Measurements from ENCODE around the gene MAP3K12. TPM values are rescaled to one million over a fixed set of nuclear protein-coding genes. Genes with fewer than 3 reads are reported as not detected.

The MAP3K12 gene
- total and polyA plus RNA-seq, 2 of the 4 experiments (the other 2 are of a cell fraction) = 29.0 to 52.5 TPM

- POLR2A ChIA-PET (ENCODE audit: unreplicated experiment) = no interaction called here
- no peak overlapping the region for H3K18ac ChIP-seq (ENCODE audit: low read depth, low read length)
- CTCF ChIA-PET = no interaction called here
These were observed 55.3 kb downstream of the MAP3K12 start for GRCh38 chr12:53443955-53444354.

More at GRCh38 chr12:53443955-53444354, 55.3 kb downstream of the MAP3K12 start:
- ATAC-seq (ENCODE audit: low read depth) (no peak), DNase-seq (no peak)
- no peak overlapping the region for H2BK20ac ChIP-seq (ENCODE audit: low read depth, low read length)
- no peaks in the 10 kb centered on the region for H4K20me1 ChIP-seq (ENCODE audit: insufficient read depth, low read length)
- TF ChIP-seq SMC3 (IDR thresholded peaks at IDR 0.05; ENCODE audit: low read depth, low read length) (no peak), ELK1 (IDR thresholded peaks at IDR 0.05; ENCODE audit: borderline replicate concordance, low read depth, low read length) (no peak), MXI1 (IDR thresholded peaks at IDR 0.05; ENCODE audit: borderline replicate concordance, low read depth, low read length) (no peak), CHD1 (IDR thresholded peaks at IDR 0.05; ENCODE audit: low read depth, low read length) (no peak), MAZ (IDR thresholded peaks at IDR 0.05; ENCODE audit: borderline replicate concordance, low read depth, low read length) (no peak)
- no peak overlapping the region for H2BK15ac ChIP-seq (ENCODE audit: low read depth, low read length)
- BruUV-seq (replicated peaks) = no TSS peak
- in situ Hi-C loops (cut with MboI; ENCODE audit: low sequenced_read_pairs) (no loop called here), dilution Hi-C loops (cut with HindIII; ENCODE audit: low sequenced_read_pairs, unreplicated experiment) (no loop called here), intact Hi-C loops (cut with micrococcal nuclease) (no loop called here)
- no peak overlapping the region for H2AK9ac ChIP-seq (replicated peaks; ENCODE audit: low read depth, low read length, poor library complexity)
- no peak overlapping the region for H3K14ac ChIP-seq (replicated peaks; ENCODE audit: low read depth, low read length)
- no peak overlapping the region for H2BK120ac ChIP-seq (ENCODE audit: low read depth, low read length)
- no peak overlapping the region for H3K56ac ChIP-seq (ENCODE audit: extremely low read depth, insufficient read depth, low read length)
- peaks cover 25 to 45% of the 10 kb centered on the region in 2 experiments for H3K79me1 ChIP-seq (ENCODE audit: low read depth in 1 of 2, low read length in 2 of 2)
- H3K9me3 ChIP-seq (ENCODE audit: control insufficient read depth, insufficient read depth, low read length) = no peaks in the 10 kb centered on the region
- H4K8ac ChIP-seq (ENCODE audit: low read depth in 2 of 2, low read length in 2 of 2) = no peak overlapping the region
- no peak overlapping the region for H4K5ac ChIP-seq (ENCODE audit: low read depth, low read length)
- H2AFZ ChIP-seq (replicated peaks; ENCODE audit: low read length, poor library complexity) = no peak overlapping the region
- H3K4me3 ChIP-seq (ENCODE audit: insufficient read depth, low read depth, low read length) = no peak overlapping the region
- H3K9me1 ChIP-seq (ENCODE audit: insufficient read depth, low read length) = no peaks in the 10 kb centered on the region; the same call in 1 of the 2 replicates
- H2AK5ac ChIP-seq (ENCODE audit: low read depth, low read length) = no peak overlapping the region
- no peaks in the 10 kb centered on the region for H3K27me3 ChIP-seq (ENCODE audit: control insufficient read depth, insufficient read depth, low read length)
- H3K4me2 ChIP-seq (ENCODE audit: low read depth, low read length) = no peak overlapping the region
- WGBS, 2 experiments (ENCODE audit: extremely low coverage in 2 of 2, insufficient read length in 1 of 2) = no CpG with 5 or more reads among the region's 4 CpGs
- H3K9ac ChIP-seq (ENCODE audit: low read depth, low read length) = no peak overlapping the region
- no peak overlapping the region for H2BK5ac ChIP-seq (ENCODE audit: low read depth, low read length, poor library complexity, severe bottlenecking)
- H3K27ac ChIP-seq (ENCODE audit: insufficient read depth, low read length) = no peak overlapping the region
- peaks cover 8% of the 10 kb centered on the region for H3K4me1 ChIP-seq (ENCODE audit: control insufficient read depth, insufficient read depth, low read length)
- no peak overlapping the region for H3K4ac ChIP-seq (ENCODE audit: low read depth, low read length)
- H3K36me3 ChIP-seq (ENCODE audit: control insufficient read depth, insufficient read depth, low read length) = peaks cover 21% of the 10 kb centered on the region
- H3K23ac ChIP-seq (ENCODE audit: low read depth, low read length) = no peak overlapping the region
- no peak overlapping the region for H4K91ac ChIP-seq (ENCODE audit: insufficient read depth, low read depth, low read length)

Measured in IMR-90 (cell line).